ENCODE data around the gene NRXN2. TPM values are rescaled to one million over a fixed set of nuclear protein-coding genes. Genes with fewer than 3 reads are reported as not detected.

The NRXN2 gene
- 0.12 TPM for total RNA-seq

DNA sequence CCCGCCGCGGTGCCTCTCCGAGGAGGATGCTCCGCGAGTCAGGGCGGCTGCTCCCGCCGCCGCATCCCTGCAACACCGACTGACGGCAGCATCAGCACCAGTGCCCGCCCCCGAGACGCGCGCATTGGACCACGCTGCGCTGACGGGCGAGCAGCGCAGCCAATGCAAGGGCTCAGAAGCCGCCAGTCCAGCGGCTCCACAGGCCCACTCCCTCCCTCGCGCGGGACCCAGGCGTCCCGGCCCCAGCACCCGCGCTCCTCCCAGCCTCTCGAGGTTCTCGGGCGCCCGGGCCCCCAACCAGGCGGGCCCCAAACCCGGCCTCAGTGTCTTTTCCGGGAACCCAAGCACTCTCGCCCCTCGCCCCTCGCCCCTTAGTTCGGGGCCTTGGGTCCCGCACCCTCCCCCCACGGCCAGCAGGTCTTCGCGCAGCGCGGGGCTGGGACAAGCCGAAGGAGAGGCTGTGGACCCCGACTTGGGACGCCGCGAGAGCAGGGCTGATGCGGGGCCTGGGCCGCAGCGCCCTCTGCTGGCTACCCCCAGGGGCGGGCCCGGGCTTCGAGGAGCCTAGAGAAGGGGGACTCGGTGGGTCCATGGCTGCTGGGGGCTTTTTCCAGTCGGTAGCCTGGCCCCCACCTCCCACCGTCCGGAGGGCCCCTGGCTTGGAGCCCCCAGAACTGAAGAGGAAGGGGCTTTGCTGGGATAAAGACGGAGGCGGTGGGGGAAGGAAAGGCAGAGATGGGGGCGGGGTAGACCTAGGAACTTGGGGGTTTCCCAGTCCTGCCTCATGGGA, at the start of gene NRXN2:
Gene NRXN2 (minus strand): TSS at position 81 of the 790 bp plus-strand sequence. CDS start 9,498 bp downstream, outside the sequence.
- ATAC-seq, result peak; percentile 88

DNA sequence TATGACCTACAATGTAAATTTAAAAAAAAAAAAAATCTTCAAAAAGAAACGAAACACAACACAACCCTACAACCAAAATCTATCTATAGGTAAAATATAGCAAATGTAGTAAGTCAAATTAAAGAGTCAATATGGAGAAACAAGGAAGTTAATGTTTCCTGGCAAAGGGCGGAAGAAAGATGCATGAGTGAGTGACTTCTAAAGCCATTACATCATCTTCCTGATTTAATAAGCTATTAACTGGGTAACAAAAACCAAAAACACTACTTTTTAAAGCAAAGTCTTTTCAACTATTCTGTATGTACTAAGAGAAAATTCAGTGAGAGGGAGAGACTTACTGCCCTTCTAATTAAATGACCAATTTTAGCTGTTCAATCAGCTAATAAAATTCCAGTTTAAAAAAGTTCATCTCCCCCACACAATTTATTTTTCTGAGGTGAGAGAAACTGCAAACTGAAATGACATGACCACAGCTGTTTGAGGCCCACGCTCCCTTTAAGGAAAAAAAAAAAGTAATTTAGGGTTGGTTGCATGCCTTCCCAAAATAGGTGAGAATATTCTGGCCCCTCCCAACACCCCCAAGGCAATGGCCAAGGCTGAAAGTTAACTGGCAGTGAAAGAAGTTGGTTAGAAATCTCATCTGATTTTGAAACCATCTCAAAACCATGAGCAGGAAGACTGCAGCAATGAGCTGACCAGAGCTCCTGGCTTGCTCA, 49.5 kb upstream of the NRXN2 start:
- ATAC-seq, result no peak

DNA sequence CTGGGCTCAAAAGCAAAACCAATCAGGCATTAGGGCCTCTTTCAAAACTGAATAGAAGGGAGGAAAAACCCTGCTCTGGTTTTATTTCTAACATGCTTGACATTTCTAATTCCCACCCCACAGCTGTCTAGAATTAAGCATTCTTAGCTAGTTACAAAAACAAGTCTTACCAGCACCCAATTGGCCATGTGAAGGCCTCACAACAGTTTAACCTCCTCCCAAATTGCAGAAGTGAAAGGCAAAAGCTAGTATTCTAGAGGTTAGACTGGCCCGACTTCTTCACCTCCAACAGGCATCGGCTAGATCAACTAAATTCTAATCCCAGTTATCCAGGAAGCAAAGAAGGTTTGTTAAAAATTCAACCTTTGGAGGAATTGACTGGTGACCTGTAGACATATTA, 48.9 kb upstream of the NRXN2 start:
- ATAC-seq, result no peak

DNA sequence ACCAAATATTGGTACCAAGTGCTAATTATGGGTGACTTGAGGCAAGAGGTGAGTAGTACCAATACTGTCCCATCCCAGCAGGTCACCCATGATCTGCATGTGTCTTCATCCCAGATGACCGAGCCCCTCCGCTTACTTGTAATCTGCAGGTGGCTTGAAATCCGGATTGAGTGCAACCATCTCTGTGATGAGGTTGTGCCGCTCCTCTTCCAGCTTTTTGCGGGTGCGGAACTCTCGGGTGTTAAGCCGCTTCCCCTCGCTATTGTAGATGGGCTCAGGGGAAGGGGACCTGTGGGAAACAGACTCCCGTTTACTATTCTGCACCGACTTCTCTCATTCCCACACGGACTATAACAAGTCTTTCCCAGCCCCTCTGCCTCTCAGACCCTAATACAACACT, 47.1 kb upstream of the NRXN2 start:
- no peak for ATAC-seq

DNA sequence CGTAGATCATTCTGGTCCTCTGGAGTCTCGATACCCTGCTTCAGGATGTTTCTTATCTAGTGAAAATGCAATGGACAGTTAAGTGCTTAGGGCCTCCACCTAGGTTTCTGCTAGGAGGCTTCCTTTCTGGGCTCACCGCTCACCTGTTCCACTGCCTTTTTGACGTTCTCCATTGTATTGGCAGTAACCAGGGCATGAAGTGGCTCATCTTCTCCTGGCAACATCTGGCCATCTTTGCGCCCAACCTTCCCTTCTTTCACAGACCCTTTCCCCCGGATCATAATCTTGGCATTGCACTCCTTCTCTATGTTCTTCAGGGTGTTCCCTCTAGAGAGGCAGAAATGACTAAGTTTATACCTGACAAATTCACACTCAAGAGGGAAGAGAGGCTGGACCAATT, 46.3 kb upstream of the NRXN2 start:
- no peak for ATAC-seq

DNA sequence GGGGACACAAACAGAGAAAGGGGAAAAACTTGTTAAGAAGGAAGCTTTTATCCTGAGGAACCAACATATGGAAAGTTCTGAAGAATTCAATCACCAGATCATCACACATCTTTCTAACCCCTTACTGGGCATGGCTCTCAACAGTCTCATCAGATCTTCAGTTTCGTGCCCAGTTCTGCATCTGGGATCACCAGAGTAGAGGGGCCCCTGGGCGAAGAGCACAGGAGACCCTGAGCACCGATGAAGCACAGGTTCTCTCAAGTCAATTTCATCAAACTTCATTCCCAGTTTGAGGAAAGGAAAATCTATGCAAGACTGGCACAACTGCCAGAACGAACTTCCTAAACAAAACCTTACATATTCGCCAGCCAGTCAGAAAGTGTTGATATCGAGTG, 45.3 kb upstream of the NRXN2 start:
- ATAC-seq, result no peak

DNA sequence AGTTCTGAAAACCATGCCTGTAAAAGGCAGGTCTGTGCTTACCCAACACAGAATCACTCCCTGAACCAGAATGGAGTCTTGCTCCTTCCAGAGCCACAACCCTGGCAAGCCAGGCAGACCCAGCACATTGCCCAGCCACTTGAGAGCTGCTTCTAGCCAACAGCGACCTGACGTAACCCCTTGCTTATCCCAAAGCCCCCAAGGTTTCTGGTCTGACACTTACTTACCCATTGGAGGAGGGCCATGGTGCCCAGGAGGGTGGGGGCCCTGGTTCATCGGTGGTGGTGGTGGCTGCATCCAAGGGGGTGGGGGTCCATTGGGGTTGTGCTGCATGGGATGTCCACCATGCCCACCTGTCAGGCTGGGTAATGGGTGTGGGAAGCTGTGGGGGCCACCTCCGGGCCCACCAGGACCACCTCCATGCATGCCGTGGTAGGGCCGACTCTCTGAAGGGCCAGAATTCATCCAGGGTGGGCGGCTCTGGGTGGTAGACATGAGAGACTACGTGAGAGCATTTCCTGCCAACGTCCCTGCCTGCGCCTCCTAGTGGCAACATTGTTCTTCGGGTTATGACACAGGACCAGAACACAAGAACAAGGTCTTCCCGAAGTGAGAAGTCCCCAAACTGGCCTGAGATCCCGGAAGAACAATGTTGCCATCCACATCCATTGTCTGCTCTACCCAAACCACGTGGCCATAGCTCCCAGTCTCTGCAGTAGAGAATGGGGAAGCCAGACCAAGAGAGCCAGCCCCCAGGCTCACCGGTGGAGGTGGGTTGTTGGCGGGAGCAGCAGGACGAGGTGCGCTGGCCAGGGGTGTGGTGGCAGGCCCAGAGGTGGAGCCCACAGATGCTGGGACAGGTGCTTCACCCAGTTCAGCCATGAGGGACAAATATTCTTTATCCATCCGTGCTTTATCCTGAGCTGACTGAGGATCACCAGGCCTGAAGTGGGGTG, 44.6 kb upstream of the NRXN2 start:
- peak; percentile 36 for ATAC-seq

DNA sequence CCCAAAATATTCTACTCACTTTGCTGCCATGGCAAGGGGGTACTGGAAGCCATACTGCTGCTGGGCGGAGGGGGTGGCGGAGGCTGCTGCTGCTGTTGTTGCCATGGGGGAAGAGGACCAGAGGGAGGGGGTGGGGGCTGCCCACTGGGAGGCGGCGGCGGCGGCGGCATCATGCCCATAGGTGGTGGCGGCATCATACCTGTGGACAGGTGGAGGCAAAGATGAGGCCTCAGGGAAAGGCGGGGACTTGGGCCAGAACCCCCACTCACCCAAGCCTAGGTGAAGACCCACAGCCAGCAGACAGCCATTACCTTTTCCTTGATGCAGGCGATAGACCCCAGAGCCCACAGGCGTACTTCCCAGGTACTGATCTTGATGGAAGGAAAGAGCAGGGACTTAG, 43.9 kb upstream of the NRXN2 start:
- no peak for ATAC-seq

DNA sequence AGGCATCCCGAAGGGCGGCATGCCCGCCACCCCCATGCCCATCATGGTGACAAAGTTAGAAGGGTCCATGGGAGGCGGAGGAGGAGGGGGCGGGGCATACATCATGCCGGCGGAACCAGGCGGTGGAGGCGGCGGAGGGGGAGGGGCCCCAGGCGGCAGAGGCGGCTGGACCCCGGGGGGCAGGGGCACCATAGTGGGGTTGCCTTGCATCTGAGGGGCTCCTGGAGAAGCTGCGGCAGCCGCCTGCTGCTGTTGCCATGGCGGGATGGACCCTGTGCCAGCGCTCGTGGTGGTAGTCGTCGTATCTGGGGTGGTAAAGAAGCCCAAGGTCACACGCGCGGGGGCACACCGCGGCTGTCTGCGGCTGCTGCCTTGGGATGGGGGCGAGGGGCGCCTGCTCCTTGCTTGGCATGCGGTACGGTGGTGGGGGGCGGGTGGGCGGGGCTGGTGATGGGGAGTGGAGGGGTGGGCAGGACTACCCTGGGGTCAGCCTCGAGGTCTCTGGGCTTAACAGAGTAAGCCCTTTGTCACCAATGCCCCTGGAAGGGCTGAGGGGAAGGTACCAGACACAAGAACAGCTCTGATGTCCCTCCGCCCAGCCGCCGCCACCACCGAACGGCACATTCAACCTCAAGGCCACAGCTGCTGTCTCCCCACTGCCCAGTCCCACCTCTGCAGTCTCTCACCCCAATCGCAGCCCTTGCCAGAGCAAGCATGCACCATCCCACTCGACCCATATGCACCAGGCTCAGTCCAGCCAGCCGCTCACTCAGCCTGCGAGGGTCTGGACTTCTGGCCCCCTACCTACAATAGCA, 43.1 kb upstream of the NRXN2 start:
- ATAC-seq, result no peak

DNA sequence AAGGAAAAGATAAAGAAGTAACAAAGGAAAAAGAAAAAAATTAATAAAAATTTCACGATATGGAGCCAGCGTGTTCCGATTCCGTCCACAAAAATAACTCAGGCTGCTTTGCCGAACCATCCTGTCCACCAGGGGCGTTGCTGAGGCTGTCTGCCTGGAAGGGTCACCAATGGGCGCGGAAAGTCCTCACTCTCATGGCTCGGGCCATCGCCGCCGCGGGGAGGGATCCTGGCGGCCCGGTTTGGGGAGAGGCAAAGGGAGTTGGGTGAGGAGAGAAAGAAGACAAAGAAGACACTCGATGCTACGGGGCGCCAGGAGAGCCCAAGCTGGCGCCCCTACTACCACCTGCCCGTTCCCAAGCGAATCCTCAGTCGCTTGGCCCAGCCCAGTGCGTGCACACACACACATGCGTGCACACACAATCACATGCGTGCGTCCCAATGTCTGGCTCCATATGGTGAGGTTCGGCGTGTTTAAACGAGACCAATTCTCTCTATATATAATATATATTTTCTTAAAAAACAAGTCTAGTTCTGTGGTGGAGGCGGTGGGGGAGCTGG, 42.4 kb upstream of the NRXN2 start:
- ATAC-seq, result no peak

DNA sequence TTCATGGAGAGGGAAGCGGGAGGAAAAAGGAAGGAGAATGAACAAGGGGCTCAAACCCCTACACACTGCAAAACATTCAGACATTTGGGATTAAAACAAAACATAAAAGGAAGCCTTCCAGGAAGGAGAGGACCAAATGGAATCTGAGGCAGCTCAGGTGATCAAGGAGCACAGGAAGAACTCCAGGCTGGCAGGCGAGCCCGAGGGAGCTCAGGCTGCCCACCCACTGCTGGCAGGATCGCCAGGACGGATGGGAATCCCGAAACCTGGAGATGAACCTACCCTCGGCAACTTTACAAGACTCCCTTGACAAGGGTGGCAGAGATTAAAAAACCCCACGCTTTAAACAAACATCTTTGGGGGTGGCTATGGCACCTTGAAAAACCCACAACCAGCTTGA, 41.8 kb upstream of the NRXN2 start:
- ATAC-seq, result no peak

DNA sequence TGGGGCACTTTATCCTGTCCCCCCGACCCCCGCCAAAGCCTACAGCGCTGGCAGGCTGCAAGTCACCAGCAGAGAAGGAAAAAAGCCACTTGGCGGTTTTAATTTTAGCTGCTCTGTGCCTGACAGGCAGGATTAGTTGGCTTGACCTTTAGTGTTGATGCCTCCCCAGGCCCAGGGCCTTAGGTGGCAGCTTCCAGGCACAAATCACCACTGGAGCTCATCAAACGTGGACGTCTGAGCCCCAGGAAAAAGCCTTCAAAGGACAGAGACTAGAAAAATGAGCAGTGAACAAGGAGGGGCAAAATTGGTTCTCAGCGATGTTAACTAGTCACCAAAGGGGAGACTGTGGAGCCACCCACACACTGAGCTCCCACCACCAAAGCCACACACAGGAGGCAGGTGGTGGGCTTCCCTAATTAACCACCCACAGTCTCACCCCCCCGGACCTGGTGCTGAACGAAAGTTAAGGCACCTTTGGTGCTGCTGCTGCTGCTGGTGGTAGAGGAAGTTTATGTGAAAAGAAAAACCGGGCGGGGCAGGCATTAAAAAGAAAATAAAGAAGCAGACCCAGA, 41.1 kb upstream of the NRXN2 start:
- ATAC-seq, result no peak

DNA sequence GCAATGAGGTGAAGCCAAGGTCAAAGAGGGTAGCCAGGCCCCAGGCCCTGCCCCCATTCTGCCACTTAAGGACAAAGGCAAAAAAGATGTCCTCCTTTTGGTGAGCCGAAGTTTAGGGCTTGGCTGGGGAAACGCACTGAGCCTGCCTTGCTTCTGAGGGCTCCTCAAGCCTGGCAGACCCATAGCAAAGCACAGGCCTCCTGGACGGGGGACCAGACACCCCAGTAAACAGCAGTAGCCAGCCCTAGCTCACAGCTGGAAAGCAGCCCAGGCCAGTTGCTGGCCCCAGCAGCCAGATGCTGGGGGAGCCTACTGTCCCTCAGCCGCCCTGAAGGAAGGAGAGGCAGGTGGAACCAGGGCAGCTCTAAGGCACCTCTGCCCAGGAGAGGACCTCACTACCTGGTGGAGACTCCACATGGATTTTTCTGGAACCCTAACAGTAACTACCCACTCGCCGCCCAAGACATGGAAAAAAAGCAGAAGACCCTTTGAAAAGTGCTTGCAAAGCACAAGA, 40.6 kb upstream of the NRXN2 start:
- no peak for ATAC-seq

DNA sequence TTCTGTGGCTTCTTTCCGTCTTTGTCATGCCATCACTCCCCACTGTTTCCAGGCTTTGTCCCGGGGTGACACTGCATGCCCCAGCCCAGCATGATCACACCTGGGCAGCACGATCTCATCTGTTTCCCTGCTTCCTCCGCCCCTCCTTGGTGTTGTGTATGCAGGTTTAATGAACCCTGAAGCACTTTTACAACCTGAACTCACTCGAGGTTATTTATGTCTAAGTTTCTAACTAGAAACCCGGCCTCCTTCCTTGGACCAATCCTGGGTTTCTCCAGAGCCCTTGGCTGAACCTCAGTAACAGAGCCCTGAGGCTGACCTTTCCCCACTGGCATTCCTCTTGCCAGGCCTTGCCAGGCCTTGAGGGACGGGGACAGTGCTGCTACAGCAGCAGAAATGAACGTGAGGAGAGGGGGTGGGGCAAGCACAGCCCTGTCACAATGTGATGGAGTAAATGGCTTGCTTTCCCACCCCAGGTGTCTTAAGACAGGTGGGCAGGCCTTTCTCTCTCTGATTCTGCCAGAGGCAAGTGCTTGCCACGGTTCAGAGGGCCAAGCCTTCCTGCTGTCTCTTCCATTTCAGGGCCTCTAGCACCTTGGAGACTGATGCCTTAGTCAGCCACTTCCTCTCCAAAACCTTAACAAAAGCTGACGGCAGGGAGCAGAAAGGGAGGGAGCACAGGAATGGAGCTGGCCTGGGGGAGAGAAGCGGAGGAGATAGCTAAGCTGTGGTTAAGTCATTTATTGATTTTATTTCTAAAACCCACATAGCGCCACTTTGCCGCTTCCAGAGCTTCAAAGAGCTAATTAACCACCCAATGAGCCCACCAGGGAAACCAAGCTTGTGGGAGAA, 39.9 kb upstream of the NRXN2 start:
- ATAC-seq, result peak; percentile 22

DNA sequence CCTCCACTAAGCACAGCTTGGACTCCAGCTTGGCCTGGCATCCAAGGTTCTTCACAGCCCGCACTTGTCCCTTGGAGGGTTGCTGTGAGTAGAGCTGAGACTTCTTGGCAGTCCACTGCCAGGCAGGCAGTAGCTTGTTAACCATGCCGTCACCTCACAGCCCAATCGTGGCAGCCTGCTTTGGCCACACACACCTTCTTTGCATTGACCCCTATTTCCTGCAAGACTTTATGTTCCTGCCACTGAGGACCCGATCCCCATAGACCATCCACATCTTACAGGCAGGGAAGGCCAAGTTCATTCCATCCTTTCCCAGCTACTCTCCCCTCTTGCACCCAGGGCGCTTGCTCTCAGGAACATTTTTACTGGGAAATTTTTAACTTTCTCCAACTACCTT, 39.3 kb upstream of the NRXN2 start:
- peak; percentile 39 for ATAC-seq

DNA sequence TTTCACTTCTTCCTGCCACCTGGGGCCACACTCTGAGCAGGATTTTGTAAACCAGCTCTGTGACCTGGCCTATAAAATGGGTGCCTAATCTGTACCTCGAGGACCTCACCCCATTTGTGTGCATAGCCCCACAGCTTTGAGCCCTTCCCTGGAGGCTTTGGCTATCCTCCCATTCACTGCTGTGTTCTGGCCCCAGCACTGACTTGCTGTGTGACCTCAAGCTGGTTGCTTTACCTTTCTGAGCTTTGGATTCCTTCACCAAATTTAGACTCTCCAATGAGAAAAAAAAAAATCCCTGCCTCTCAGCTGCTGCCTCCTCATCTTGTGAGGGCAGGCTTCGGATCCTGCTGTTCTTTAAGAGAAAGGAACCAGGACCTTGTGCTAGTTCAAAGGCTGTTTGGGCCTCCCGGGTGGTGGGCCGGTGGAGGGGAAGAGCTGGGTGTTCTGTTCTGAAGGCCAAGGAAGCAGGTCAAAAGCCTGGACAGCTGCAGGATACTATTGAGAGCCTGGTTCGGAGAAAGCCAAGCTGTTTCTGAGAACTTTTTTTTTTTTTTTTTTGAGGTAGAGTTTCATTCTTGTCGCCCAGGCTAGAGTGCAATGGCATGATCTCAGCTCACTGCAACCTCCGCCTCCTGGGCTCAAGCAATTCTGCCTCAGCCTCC, 37.9 kb upstream of the NRXN2 start:
- no peak for ATAC-seq

DNA sequence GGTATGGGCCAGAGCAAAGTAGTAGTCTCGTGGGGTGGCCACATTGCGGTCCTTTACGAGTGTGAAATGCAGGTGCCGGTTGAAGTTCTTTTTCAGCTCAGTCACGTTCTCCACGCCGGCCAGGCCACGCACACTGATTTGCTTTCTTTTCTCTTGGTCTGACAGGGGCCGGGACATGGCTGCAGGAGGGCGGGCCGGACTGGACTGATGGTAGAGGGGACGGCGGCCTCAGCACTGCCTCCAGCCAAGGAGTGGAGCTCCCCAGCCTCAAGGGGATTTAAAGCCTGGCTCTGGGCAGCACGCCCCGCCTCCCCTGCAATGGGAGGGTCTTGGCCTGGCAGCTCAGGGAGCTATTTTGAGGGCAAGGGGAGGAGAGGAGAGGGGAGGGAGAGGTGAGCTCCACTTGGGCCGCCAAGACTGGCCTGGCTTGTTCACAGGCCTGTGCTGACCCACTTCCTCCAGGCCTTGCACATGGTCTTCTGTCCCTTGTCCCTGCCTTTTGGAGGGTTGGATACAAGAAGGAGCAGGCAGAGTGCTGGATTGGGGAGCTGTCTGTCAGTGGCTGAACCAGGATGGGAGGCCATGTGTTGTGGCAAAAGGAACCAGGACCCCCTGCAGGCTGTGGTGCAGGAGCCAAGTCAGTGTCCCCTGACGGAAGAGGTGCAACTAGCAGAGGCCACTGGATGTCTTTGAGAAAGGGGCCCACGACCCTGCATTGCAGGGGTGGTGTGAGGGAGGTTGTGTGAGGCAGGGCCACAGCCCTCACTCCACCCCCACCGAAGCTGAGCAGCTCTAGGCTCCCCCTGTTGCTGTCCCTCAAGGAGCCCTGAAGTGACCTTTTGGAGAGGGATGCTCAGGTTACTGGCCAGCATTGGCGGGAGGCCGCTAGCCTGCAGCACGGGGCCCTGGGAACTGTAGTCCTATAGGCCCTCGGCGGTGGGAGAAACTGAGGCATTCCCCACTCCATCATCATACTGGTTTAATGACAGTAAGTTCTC, 37.0 kb upstream of the NRXN2 start, which contains the start of gene PYGM:
Gene PYGM (minus strand): TSS at position 253 of the 998 bp plus-strand sequence. CDS start 76 bp downstream, at position 177.
- ATAC-seq, result peak; percentile 5

DNA sequence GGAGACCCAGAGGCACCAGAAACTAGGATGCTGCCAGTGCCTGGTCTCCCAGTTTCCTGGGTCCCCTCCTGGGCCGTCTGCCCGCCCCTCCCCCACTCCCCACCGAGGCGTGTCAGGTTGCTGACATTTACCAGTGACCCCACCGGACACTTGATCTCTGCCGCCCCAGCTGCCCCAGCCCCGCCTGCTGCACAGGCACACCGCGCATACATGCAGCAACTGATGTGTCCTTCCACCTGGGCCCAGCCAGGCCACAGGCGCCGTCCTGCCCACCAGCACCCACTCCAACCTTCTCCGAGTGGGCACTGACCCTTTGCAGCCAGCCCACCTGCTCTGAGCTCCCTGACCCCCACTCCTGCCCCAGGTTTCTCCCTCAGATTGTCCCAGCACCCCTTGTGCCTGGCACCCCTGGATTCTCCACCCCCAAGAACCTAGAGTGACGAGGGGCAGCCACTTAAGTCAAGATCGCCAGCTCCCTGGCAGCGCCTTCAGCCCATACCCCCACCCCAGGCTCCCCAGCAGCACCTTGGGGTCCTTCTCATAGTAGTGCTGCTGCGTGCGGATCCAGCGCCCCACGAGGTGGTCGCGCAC, 36.2 kb upstream of the NRXN2 start:
- ATAC-seq, result no peak
